ENCODE results near the gene SAMD10.

The SAMD10 gene

GRCh38 chr20:63940472-63941266, 38.8 kb downstream of the SAMD10 start:
- Histone ChIP-seq H3K27me3 (replicated peaks; ENCODE audit: control insufficient read depth, insufficient read depth, low read length, poor library complexity, severe bottlenecking) (no peaks in the 10 kb centered on the region), H3K4me3 (ENCODE audit: insufficient read depth, low read depth, low read length, poor library complexity, severe bottlenecking) (no peak overlapping the region), H3K9me3 (ENCODE audit: control insufficient read depth, low read length) (no peaks in the 10 kb centered on the region), H3K4me1 (ENCODE audit: control insufficient read depth, insufficient read depth, low read length, poor library complexity, severe bottlenecking) (peaks cover 23% of the 10 kb centered on the region), H3K27ac (ENCODE audit: insufficient read depth, low read length, poor library complexity, severe bottlenecking) (no peak overlapping the region), H3K36me3 (ENCODE audit: control insufficient read depth, insufficient read depth, low read length) (peaks cover 36% of the 10 kb centered on the region)
- DNase-seq = no peak

- no peak for DNase-seq
- H3K36me3 ChIP-seq (ENCODE audit: control insufficient read depth, insufficient read depth, low read length) = peaks cover 36% of the 10 kb centered on the region
- H3K4me1 ChIP-seq (ENCODE audit: control insufficient read depth, insufficient read depth, low read length, poor library complexity, severe bottlenecking) = peaks cover 23% of the 10 kb centered on the region
- H3K27me3 ChIP-seq (replicated peaks; ENCODE audit: control insufficient read depth, insufficient read depth, low read length, poor library complexity, severe bottlenecking) = no peaks in the 10 kb centered on the region
- H3K27ac ChIP-seq (ENCODE audit: insufficient read depth, low read length, poor library complexity, severe bottlenecking) = no peak overlapping the region
- no peaks in the 10 kb centered on the region for H3K9me3 ChIP-seq (ENCODE audit: control insufficient read depth, low read length)
- H3K4me3 ChIP-seq (ENCODE audit: insufficient read depth, low read depth, low read length, poor library complexity, severe bottlenecking) = no peak overlapping the region
Measured at GRCh38 chr20:63940071-63940471, 39.4 kb downstream of the SAMD10 start.

- Histone ChIP-seq H3K9me3 (ENCODE audit: control insufficient read depth, low read length) (no peaks in the 10 kb centered on the region), H3K4me1 (ENCODE audit: control insufficient read depth, insufficient read depth, low read length, poor library complexity, severe bottlenecking) (peaks cover 23% of the 10 kb centered on the region), H3K4me3 (ENCODE audit: insufficient read depth, low read depth, low read length, poor library complexity, severe bottlenecking) (no peak overlapping the region), H3K27ac (ENCODE audit: insufficient read depth, low read length, poor library complexity, severe bottlenecking) (no peak overlapping the region), H3K36me3 (ENCODE audit: control insufficient read depth, insufficient read depth, low read length) (peaks cover 36% of the 10 kb centered on the region), H3K27me3 (replicated peaks; ENCODE audit: control insufficient read depth, insufficient read depth, low read length, poor library complexity, severe bottlenecking) (no peaks in the 10 kb centered on the region)
- no peak for DNase-seq
Measured at GRCh38 chr20:63939061-63939935, 40.1 kb downstream of the SAMD10 start.

DNA sequence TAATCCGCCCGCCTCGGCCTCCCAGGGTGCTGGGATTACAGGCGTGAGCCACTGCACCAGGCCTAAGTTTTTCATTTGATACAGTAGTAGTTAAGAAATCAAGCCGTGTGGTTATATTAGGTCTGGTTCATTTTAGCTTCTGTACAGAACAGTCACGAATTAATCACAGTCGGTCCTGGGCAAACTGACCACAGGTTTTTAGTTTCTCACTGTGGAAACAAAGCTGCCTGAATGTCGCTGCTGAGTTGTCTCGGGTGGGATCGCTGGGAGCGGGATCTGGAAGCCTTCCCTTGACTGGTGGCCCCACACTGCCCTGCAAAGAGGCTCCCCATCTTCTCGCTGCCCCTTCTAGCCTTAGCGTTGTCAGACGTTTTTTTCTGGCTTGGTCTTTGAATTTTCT, 41.8 kb downstream of the SAMD10 start:
- no peaks in the 10 kb centered on the region for H3K9me3 ChIP-seq (ENCODE audit: control insufficient read depth, low read length)
- H3K36me3 ChIP-seq (ENCODE audit: control insufficient read depth, insufficient read depth, low read length) = peaks cover 39% of the 10 kb centered on the region
- H3K4me1 ChIP-seq (ENCODE audit: control insufficient read depth, insufficient read depth, low read length, poor library complexity, severe bottlenecking) = peaks cover 18% of the 10 kb centered on the region
- no peak overlapping the region for H3K4me3 ChIP-seq (ENCODE audit: insufficient read depth, low read depth, low read length, poor library complexity, severe bottlenecking)
- H3K27me3 ChIP-seq (replicated peaks; ENCODE audit: control insufficient read depth, insufficient read depth, low read length, poor library complexity, severe bottlenecking) = no peaks in the 10 kb centered on the region
- no peak for DNase-seq
- H3K27ac ChIP-seq (ENCODE audit: insufficient read depth, low read length, poor library complexity, severe bottlenecking) = no peak overlapping the region

GRCh38 chr20:63935447-63935846, 44.0 kb downstream of the SAMD10 start:
- peaks cover 58% of the 10 kb centered on the region for H3K36me3 ChIP-seq (ENCODE audit: control insufficient read depth, insufficient read depth, low read length)
- no peak overlapping the region for H3K27ac ChIP-seq (ENCODE audit: insufficient read depth, low read length, poor library complexity, severe bottlenecking)
- no peaks in the 10 kb centered on the region for H3K27me3 ChIP-seq (replicated peaks; ENCODE audit: control insufficient read depth, insufficient read depth, low read length, poor library complexity, severe bottlenecking)

GRCh38 chr20:63934271-63935068, 45.0 kb downstream of the SAMD10 start:
- DNase-seq = no peak
- peaks cover 4% of the 10 kb centered on the region for H3K4me1 ChIP-seq (ENCODE audit: control insufficient read depth, insufficient read depth, low read length, poor library complexity, severe bottlenecking)
- no peaks in the 10 kb centered on the region for H3K27me3 ChIP-seq (replicated peaks; ENCODE audit: control insufficient read depth, insufficient read depth, low read length, poor library complexity, severe bottlenecking)
- peaks cover 63% of the 10 kb centered on the region for H3K36me3 ChIP-seq (ENCODE audit: control insufficient read depth, insufficient read depth, low read length)
- no peaks in the 10 kb centered on the region for H3K9me3 ChIP-seq (ENCODE audit: control insufficient read depth, low read length)
- no peak overlapping the region for H3K27ac ChIP-seq (ENCODE audit: insufficient read depth, low read length, poor library complexity, severe bottlenecking)
- H3K4me3 ChIP-seq (ENCODE audit: insufficient read depth, low read depth, low read length, poor library complexity, severe bottlenecking) = no peak overlapping the region

More at GRCh38 chr20:63935447-63935846, 44.0 kb downstream of the SAMD10 start:
- peaks cover 4% of the 10 kb centered on the region for H3K4me1 ChIP-seq (ENCODE audit: control insufficient read depth, insufficient read depth, low read length, poor library complexity, severe bottlenecking)
- H3K4me3 ChIP-seq (ENCODE audit: insufficient read depth, low read depth, low read length, poor library complexity, severe bottlenecking) = no peak overlapping the region
- DNase-seq = no peak
- no peaks in the 10 kb centered on the region for H3K9me3 ChIP-seq (ENCODE audit: control insufficient read depth, low read length)

DNA sequence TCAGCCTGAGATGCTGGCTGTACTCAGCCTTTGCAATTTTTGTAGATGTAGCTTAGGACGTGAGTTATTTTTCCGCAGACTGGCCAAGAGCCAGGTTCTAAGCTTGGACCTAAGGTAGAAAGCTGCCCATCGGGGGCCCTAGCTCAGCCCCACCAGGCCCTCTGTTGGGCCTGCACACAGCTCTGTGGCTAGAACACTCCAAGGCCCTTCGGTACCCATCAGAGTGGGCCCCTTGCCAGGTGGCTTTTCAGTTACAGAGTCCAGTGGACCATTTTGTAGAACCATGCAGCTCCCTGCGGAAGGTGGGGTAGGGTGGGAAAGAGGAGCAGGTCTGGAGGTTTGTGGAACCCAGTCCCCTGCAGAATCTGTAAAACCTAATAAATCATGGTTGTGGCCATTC, 45.8 kb downstream of the SAMD10 start:
- peaks cover 70% of the 10 kb centered on the region for H3K36me3 ChIP-seq (ENCODE audit: control insufficient read depth, insufficient read depth, low read length)
- no peak overlapping the region for H3K27ac ChIP-seq (ENCODE audit: insufficient read depth, low read length, poor library complexity, severe bottlenecking)
- no peaks in the 10 kb centered on the region for H3K27me3 ChIP-seq (replicated peaks; ENCODE audit: control insufficient read depth, insufficient read depth, low read length, poor library complexity, severe bottlenecking)
- H3K4me3 ChIP-seq (ENCODE audit: insufficient read depth, low read depth, low read length, poor library complexity, severe bottlenecking) = no peak overlapping the region
- DNase-seq = no peak
- no peaks in the 10 kb centered on the region for H3K4me1 ChIP-seq (ENCODE audit: control insufficient read depth, insufficient read depth, low read length, poor library complexity, severe bottlenecking)
- no peaks in the 10 kb centered on the region for H3K9me3 ChIP-seq (ENCODE audit: control insufficient read depth, low read length)

DNA sequence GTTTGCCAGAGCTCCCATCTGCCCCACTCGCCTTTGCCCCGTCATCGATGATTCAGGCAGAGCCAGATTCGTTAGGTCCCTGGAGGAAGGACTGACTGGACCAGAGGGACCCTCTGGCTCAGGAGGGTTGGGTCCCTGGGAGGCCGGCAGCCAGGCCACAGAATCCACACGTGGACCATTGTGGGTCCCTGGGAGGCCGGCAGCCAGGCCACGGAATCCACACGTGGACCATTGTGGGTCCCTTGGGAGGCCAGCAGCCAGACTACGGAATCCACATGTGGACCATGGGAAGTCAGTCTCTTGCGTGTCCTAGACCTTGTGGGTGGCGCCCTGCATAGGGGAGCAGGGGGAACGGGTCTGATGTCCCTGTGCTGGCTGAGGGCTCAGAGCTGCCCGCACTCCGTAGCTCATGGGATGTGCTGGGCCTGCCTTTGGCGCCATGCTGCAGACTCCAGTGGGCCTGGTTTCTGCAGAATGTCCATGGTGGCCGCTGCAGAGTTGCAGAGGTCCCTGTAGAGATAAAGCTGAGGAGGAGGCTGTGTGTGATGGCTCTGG, 46.8 kb downstream of the SAMD10 start:
- no peak for DNase-seq
- Histone ChIP-seq H3K36me3 (ENCODE audit: control insufficient read depth, insufficient read depth, low read length) (peaks cover 79% of the 10 kb centered on the region), H3K27me3 (replicated peaks; ENCODE audit: control insufficient read depth, insufficient read depth, low read length, poor library complexity, severe bottlenecking) (no peaks in the 10 kb centered on the region), H3K27ac (ENCODE audit: insufficient read depth, low read length, poor library complexity, severe bottlenecking) (no peak overlapping the region), H3K4me3 (ENCODE audit: insufficient read depth, low read depth, low read length, poor library complexity, severe bottlenecking) (no peak overlapping the region), H3K9me3 (ENCODE audit: control insufficient read depth, low read length) (no peaks in the 10 kb centered on the region), H3K4me1 (ENCODE audit: control insufficient read depth, insufficient read depth, low read length, poor library complexity, severe bottlenecking) (no peaks in the 10 kb centered on the region)

GRCh38 chr20:63931735-63932134, 47.7 kb downstream of the SAMD10 start:
- Histone ChIP-seq H3K36me3 (ENCODE audit: control insufficient read depth, insufficient read depth, low read length) (peaks cover 79% of the 10 kb centered on the region), H3K4me1 (ENCODE audit: control insufficient read depth, insufficient read depth, low read length, poor library complexity, severe bottlenecking) (no peaks in the 10 kb centered on the region)
- DNase-seq = no peak

More at GRCh38 chr20:63931735-63932134, 47.7 kb downstream of the SAMD10 start:
- Histone ChIP-seq H3K4me3 (ENCODE audit: insufficient read depth, low read depth, low read length, poor library complexity, severe bottlenecking) (no peak overlapping the region), H3K27ac (ENCODE audit: insufficient read depth, low read length, poor library complexity, severe bottlenecking) (no peak overlapping the region), H3K9me3 (ENCODE audit: control insufficient read depth, low read length) (no peaks in the 10 kb centered on the region), H3K27me3 (replicated peaks; ENCODE audit: control insufficient read depth, insufficient read depth, low read length, poor library complexity, severe bottlenecking) (no peaks in the 10 kb centered on the region)
